Measurements from ENCODE around the gene SOWAHC.

- no peak for TF ChIP-seq BORCS8-MEF2B (CRISPR knock-in tag; IDR thresholded peaks at IDR 0.05)
- no peak for TF ChIP-seq ZNF281 (CRISPR knock-in tag; IDR thresholded peaks at IDR 0.05; ENCODE audit: borderline replicate concordance)
- no peak for TF ChIP-seq ZNF263 (CRISPR knock-in tag; IDR thresholded peaks at IDR 0.05)
- no peak for TF ChIP-seq EED (CRISPR knock-in tag; IDR thresholded peaks at IDR 0.05)
- no peak for TF ChIP-seq CTCF (CRISPR knock-in tag; IDR thresholded peaks at IDR 0.05)
Measured at GRCh38 chr2:109616184-109616583, 2.0 kb downstream of the SOWAHC start.
